ENCODE data around the gene CLDN24. TPM values are rescaled to one million over a fixed set of nuclear protein-coding genes. Genes with fewer than 3 reads are reported as not detected.

CLDN24 gene
- total and polyA plus RNA-seq, 3 donors from 2014 or later = not detected

- Histone ChIP-seq H3K36me3 (ENCODE audit: low read depth, missing control alignments) (no peaks in the 10 kb centered on the region), H3K4me3 (no peak overlapping the region), H3K27me3 (no peaks in the 10 kb centered on the region), H3K27ac (no peak overlapping the region), H3K4me1 (no peaks in the 10 kb centered on the region), H3K9me3 (no peaks in the 10 kb centered on the region)
- DNase-seq = no peak
- TF ChIP-seq, protein P1, sequence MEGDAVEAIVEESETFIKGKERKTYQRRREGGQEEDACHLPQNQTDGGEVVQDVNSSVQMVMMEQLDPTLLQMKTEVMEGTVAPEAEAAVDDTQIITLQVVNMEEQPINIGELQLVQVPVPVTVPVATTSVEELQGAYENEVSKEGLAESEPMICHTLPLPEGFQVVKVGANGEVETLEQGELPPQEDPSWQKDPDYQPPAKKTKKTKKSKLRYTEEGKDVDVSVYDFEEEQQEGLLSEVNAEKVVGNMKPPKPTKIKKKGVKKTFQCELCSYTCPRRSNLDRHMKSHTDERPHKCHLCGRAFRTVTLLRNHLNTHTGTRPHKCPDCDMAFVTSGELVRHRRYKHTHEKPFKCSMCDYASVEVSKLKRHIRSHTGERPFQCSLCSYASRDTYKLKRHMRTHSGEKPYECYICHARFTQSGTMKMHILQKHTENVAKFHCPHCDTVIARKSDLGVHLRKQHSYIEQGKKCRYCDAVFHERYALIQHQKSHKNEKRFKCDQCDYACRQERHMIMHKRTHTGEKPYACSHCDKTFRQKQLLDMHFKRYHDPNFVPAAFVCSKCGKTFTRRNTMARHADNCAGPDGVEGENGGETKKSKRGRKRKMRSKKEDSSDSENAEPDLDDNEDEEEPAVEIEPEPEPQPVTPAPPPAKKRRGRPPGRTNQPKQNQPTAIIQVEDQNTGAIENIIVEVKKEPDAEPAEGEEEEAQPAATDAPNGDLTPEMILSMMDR (IDR thresholded peaks at IDR 0.05) = no peak
- no peak for TF ChIP-seq POLR2A (IDR thresholded peaks at IDR 0.05)
- intact Hi-C loops (cut with DNase I; ENCODE audit: low total_unique reads) = no loop called here
- WGBS, 2 donors = 81 to 93% methylated on average over 4 of the region's 4 CpGs
Observed at GRCh38 chr4:183303301-183303700, 18.9 kb downstream of the CLDN24 start.

DNA sequence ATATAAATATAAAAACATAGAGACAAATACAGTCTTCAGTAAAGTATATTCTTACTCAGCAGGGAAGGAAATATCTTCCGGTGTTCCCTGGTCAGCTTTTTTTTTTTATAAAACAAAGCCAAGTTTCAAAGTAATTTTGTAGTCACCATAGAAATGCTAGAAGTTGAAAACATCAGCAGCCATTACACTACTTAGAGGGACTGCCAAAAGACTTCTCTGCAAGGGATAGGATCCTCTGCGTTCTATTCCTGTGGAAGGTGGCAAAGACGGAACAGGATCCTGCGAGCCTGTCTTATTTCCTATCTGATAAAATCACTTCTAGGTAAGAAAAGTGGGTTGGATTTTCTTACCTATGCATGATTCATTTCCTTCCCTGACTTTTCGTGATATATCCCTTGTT, 21.6 kb downstream of the CLDN24 start:
- no peak for DNase-seq
- Histone ChIP-seq H3K27ac (no peak overlapping the region), H3K36me3 (ENCODE audit: low read depth, missing control alignments) (no peaks in the 10 kb centered on the region), H3K4me3 (no peak overlapping the region), H3K4me1 (no peaks in the 10 kb centered on the region), H3K9me3 (no peaks in the 10 kb centered on the region), H3K27me3 (no peaks in the 10 kb centered on the region)
- WGBS, 2 donors = 66 to 70% methylated on average over 5 of the region's 5 CpGs
- intact Hi-C loops (cut with DNase I; ENCODE audit: low total_unique reads) = no loop called here
- no peak for TF ChIP-seq POLR2A (IDR thresholded peaks at IDR 0.05)
- TF ChIP-seq, protein P1 (IDR thresholded peaks at IDR 0.05) = no peak

GRCh38 chr4:183300070-183300469, 22.2 kb downstream of the CLDN24 start:
- DNase-seq = no peak
- Histone ChIP-seq H3K36me3 (ENCODE audit: low read depth, missing control alignments) (no peaks in the 10 kb centered on the region), H3K4me3 (no peak overlapping the region), H3K4me1 (no peaks in the 10 kb centered on the region), H3K9me3 (no peaks in the 10 kb centered on the region), H3K27ac (no peak overlapping the region), H3K27me3 (no peaks in the 10 kb centered on the region)
- intact Hi-C loops (cut with DNase I; ENCODE audit: low total_unique reads) = no loop called here
- whole genome bisulfite sequencing, 2 donors = 54 to 58% methylated on average over 6 of the region's 6 CpGs
- no peak for TF ChIP-seq POLR2A (IDR thresholded peaks at IDR 0.05)
- TF ChIP-seq, protein P1 (IDR thresholded peaks at IDR 0.05) = no peak

GRCh38 chr4:183299464-183299863, 22.8 kb downstream of the CLDN24 start:
- no peak for TF ChIP-seq POLR2A (IDR thresholded peaks at IDR 0.05)
- TF ChIP-seq, protein P1 (IDR thresholded peaks at IDR 0.05) = no peak
- Histone ChIP-seq H3K4me1 (no peaks in the 10 kb centered on the region), H3K27ac (no peak overlapping the region), H3K4me3 (no peak overlapping the region), H3K36me3 (ENCODE audit: low read depth, missing control alignments) (no peaks in the 10 kb centered on the region), H3K27me3 (no peaks in the 10 kb centered on the region), H3K9me3 (no peaks in the 10 kb centered on the region)
- intact Hi-C loops (cut with DNase I; ENCODE audit: low total_unique reads) = no loop called here
- DNase-seq = no peak
- 83 to 87% methylated on average over 2 of the region's 2 CpGs for WGBS, 2 donors

- TF ChIP-seq, protein P1 (IDR thresholded peaks at IDR 0.05) = no peak
- no peak for TF ChIP-seq POLR2A (IDR thresholded peaks at IDR 0.05)
- DNase-seq = no peak
- no peaks in the 10 kb centered on the region for H3K27me3 ChIP-seq
- H3K9me3 ChIP-seq = no peaks in the 10 kb centered on the region
- H3K4me3 ChIP-seq = no peak overlapping the region
- no peaks in the 10 kb centered on the region for H3K4me1 ChIP-seq
- no peaks in the 10 kb centered on the region for H3K36me3 ChIP-seq (ENCODE audit: low read depth, missing control alignments)
- 95 to 100% methylated on average over 3 of the region's 3 CpGs for WGBS, 2 donors
- no peak overlapping the region for H3K27ac ChIP-seq
- intact Hi-C loops (cut with DNase I; ENCODE audit: low total_unique reads) = no loop called here
Observed at GRCh38 chr4:183297675-183298074, 24.6 kb downstream of the CLDN24 start.

All from testis (tissue), 3 donors.